Measurements from ENCODE around the gene ATP1A4. TPM values are rescaled to one million over a fixed set of nuclear protein-coding genes. Genes with fewer than 3 reads are reported as not detected.

The ATP1A4 gene
- total and polyA plus RNA-seq, 10 of the 15 experiments (the other 5 are each of a cell fraction or from before 2014, with no cell fraction given): 0.31 to 1.0 (median 0.54) TPM

DNA sequence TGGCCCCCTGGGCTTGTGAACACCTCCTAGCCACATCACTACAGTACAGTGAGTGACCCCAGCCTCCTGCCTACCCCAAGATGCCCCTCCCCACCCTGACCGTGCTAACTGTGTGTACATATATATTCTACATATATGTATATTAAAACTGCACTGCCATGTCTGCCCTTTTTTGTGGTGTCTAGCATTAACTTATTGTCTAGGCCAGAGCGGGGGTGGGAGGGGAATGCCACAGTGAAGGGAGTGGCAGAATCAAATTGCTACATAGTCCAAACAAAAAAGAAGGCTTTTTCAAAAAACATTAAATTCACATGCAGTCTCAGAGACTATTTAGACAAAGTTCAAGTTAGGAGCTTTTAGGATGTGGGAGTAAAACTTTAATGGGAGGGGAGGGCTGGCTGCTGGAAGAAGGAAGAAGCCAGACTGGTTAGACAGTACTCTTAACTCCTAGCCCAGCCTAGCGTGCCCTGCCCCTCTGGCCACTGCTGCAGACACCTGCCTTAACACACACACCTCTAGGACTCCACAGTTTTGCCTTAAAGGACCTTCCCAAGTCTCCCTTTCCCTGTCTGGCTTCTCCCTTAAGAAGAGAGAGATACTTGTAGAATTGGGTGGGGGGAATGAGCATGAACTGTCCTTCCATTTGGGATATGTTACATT is 63.2 kb downstream of the ATP1A4 start:
- no peaks in the 10 kb centered on the region for H4K20me1 ChIP-seq (ENCODE audit: control insufficient read depth, insufficient read depth)
- SMC1A ChIA-PET (ENCODE audit: uncharacterized antibody, unreplicated experiment): interaction anchor here (2.4 kb wide), 1 partner anchor 38 kb away, joined by 11 read pairs; no protein-coding TSS in a partner anchor
- DNase-seq (ENCODE audit: low read depth, low spot score): no peak
- POLR2A ChIA-PET: no interaction called here
- H2AFZ ChIP-seq (ENCODE audit: control insufficient read depth, low read depth, low read length): no peak overlapping the region
- H3K4me1 ChIP-seq (ENCODE audit: control insufficient read depth, insufficient read depth, low read length): no peaks in the 10 kb centered on the region
- ATAC-seq: no peak
- no peak overlapping the region for H3K4me3 ChIP-seq
- no peaks in the 10 kb centered on the region for H3K9me3 ChIP-seq (replicated peaks; ENCODE audit: control insufficient read depth, insufficient read depth, low read length)
- peaks cover 1% of the 10 kb centered on the region for H3K79me2 ChIP-seq (ENCODE audit: control insufficient read depth, insufficient read depth, low read length)
- in situ Hi-C loops (cut with MboI) (no loop called here), intact Hi-C loops (cut with micrococcal nuclease; ENCODE audit: unreplicated experiment) (no loop called here)
- CTCF ChIA-PET: interaction anchor here (1.2 to 1.7 kb wide), 2 partner anchors 21 to 37 kb away, joined by 4 to 8 read pairs; no protein-coding TSS in a partner anchor
- no peak overlapping the region for H3K4me2 ChIP-seq (ENCODE audit: control insufficient read depth, insufficient read depth)
- TSS peak; percentile 44 for BruUV-seq (replicated peaks)
- WGBS (ENCODE audit: insufficient coverage, insufficient replicate concordance, low lambda C conversion rate, missing lambda C conversion rate): 62% methylated on average over 3 of the region's 3 CpGs
- H3K27me3 ChIP-seq (replicated peaks in 1 of 2; ENCODE audit: control insufficient read depth in 2 of 2, insufficient read depth in 2 of 2, low read length in 1 of 2): no peaks in the 10 kb centered on the region
- FAIRE-seq: no peak
- H3K9ac ChIP-seq (ENCODE audit: control insufficient read depth, insufficient read depth, low read length): no peak overlapping the region
- H3K27ac ChIP-seq (ENCODE audit: control insufficient read depth, insufficient read depth): no peak overlapping the region
- RAD21 ChIA-PET (ENCODE audit: unreplicated experiment): no interaction called here
- peaks cover 24 to 25% of the 10 kb centered on the region in 2 experiments for H3K36me3 ChIP-seq (ENCODE audit: control insufficient read depth in 2 of 2, insufficient read depth in 2 of 2, low read length in 1 of 2)
- TF ChIP-seq POLR2AphosphoS5 (IDR thresholded peaks at IDR 0.05; ENCODE audit: low read length): no peak
- TF ChIP-seq BMI1 (IDR thresholded peaks at IDR 0.05; ENCODE audit: borderline replicate concordance): no peak
- TF ChIP-seq, protein P1, sequence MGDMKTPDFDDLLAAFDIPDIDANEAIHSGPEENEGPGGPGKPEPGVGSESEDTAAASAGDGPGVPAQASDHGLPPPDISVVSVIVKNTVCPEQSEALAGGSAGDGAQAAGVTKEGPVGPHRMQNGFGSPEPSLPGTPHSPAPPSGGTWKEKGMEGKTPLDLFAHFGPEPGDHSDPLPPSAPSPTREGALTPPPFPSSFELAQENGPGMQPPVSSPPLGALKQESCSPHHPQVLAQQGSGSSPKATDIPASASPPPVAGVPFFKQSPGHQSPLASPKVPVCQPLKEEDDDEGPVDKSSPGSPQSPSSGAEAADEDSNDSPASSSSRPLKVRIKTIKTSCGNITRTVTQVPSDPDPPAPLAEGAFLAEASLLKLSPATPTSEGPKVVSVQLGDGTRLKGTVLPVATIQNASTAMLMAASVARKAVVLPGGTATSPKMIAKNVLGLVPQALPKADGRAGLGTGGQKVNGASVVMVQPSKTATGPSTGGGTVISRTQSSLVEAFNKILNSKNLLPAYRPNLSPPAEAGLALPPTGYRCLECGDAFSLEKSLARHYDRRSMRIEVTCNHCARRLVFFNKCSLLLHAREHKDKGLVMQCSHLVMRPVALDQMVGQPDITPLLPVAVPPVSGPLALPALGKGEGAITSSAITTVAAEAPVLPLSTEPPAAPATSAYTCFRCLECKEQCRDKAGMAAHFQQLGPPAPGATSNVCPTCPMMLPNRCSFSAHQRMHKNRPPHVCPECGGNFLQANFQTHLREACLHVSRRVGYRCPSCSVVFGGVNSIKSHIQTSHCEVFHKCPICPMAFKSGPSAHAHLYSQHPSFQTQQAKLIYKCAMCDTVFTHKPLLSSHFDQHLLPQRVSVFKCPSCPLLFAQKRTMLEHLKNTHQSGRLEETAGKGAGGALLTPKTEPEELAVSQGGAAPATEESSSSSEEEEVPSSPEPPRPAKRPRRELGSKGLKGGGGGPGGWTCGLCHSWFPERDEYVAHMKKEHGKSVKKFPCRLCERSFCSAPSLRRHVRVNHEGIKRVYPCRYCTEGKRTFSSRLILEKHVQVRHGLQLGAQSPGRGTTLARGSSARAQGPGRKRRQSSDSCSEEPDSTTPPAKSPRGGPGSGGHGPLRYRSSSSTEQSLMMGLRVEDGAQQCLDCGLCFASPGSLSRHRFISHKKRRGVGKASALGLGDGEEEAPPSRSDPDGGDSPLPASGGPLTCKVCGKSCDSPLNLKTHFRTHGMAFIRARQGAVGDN (IDR thresholded peaks at IDR 0.05): no peak
- TF ChIP-seq, protein P2, sequence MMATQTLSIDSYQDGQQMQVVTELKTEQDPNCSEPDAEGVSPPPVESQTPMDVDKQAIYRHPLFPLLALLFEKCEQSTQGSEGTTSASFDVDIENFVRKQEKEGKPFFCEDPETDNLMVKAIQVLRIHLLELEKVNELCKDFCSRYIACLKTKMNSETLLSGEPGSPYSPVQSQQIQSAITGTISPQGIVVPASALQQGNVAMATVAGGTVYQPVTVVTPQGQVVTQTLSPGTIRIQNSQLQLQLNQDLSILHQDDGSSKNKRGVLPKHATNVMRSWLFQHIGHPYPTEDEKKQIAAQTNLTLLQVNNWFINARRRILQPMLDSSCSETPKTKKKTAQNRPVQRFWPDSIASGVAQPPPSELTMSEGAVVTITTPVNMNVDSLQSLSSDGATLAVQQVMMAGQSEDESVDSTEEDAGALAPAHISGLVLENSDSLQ (IDR thresholded peaks at IDR 0.05): no peak
- TF ChIP-seq, protein P3, sequence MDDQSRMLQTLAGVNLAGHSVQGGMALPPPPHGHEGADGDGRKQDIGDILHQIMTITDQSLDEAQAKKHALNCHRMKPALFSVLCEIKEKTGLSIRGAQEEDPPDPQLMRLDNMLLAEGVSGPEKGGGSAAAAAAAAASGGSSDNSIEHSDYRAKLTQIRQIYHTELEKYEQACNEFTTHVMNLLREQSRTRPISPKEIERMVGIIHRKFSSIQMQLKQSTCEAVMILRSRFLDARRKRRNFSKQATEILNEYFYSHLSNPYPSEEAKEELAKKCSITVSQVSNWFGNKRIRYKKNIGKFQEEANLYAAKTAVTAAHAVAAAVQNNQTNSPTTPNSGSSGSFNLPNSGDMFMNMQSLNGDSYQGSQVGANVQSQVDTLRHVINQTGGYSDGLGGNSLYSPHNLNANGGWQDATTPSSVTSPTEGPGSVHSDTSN (IDR thresholded peaks at IDR 0.05; ENCODE audit: insufficient replicate concordance, low read depth, low read length): no peak
- TF ChIP-seq IKZF2 (IDR thresholded peaks at IDR 0.05): no peak
- TF ChIP-seq CHD2 (IDR thresholded peaks at IDR 0.05; ENCODE audit: borderline replicate concordance, low read depth, low read length): no peak
- no peak for TF ChIP-seq YY1 (IDR thresholded peaks at IDR 0.05; ENCODE audit: low read depth, low read length)
- TF ChIP-seq MTA2 (IDR thresholded peaks at IDR 0.05; ENCODE audit: low read depth): no peak
- TF ChIP-seq, protein P4, sequence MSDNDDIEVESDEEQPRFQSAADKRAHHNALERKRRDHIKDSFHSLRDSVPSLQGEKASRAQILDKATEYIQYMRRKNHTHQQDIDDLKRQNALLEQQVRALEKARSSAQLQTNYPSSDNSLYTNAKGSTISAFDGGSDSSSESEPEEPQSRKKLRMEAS (IDR thresholded peaks at IDR 0.05; ENCODE audit: low read depth, low read length): no peak
- TF ChIP-seq STAT1 (conservative IDR thresholded peaks at IDR 0.05): no peak
- TF ChIP-seq MEF2B (IDR thresholded peaks at IDR 0.05; ENCODE audit: partially characterized antibody, poor library complexity, severe bottlenecking): no peak
- no peak for TF ChIP-seq RELA (IDR thresholded peaks at IDR 0.05; ENCODE audit: borderline replicate concordance, partially characterized antibody)
- no peak for TF ChIP-seq BRCA1 (IDR thresholded peaks at IDR 0.05; ENCODE audit: low read depth, low read length)
- TF ChIP-seq, protein P5, sequence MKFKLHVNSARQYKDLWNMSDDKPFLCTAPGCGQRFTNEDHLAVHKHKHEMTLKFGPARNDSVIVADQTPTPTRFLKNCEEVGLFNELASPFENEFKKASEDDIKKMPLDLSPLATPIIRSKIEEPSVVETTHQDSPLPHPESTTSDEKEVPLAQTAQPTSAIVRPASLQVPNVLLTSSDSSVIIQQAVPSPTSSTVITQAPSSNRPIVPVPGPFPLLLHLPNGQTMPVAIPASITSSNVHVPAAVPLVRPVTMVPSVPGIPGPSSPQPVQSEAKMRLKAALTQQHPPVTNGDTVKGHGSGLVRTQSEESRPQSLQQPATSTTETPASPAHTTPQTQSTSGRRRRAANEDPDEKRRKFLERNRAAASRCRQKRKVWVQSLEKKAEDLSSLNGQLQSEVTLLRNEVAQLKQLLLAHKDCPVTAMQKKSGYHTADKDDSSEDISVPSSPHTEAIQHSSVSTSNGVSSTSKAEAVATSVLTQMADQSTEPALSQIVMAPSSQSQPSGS (IDR thresholded peaks at IDR 0.05; ENCODE audit: low read length): no peak
- no peak for TF ChIP-seq ETV6 (conservative IDR thresholded peaks at IDR 0.05 in 1 of 2, IDR thresholded peaks at IDR 0.05 in 1 of 2; ENCODE audit: borderline replicate concordance in 1 of 2, low read depth in 1 of 2)
